Occipital lobe (tissue), 2 donors: ENCODE data around the gene PRR22. TPM values are rescaled to one million over a fixed set of nuclear protein-coding genes. Genes with fewer than 3 reads are reported as not detected.
A peak's percentile ranks its signal among the peaks of the same experiment; 100 is the strongest.
"Not testable (repeated sequence)": the region's sequence is repeated elsewhere in the genome, so short reads cannot be mapped to it uniquely, and the experiment has no call there.

Experiments used
- DNase-seq: peaks from one replicate; lab custom pipeline; 2025; lab: John Stamatoyannopoulos, UW
- total RNA-seq: library from RNA; depleted of rRNA; stranded (reverse); fragments of >200 nt; gene quantifications from one replicate; pipeline ENCODE4 v1.2.3, GENCODE V29; 2014

The PRR22 gene
- total RNA-seq, 1 donor from 2014 or later = 0.16 TPM

DNA sequence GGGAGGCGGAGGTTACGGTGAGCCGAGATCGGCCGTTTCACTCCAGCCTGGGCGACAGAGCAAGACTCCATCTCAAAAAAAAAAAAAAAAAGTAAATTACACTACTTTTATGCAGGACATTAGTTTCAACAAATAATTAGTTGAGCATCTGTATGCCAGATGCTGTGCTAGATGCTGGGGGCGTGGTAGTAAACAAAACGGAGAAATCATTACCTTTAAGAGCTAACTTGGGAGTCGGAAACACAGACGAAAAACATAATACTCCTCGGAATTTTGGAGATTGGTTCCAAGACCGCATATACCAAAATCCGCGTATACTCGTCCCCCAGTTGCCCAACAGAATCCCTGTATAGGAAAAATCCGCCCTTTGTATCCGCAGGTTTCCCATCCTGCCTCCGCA lies 7.7 kb upstream of the PRR22 start:
- DNase-seq = no peak

- peak; percentile 95 for DNase-seq
These were observed 6.3 kb upstream of the PRR22 start, which contains the start of gene DUS3L for GRCh38 chr19:5790559-5791520. Gene DUS3L (minus strand): TSS chr19:5791163. CDS start chr19:5791141, 22 bp downstream.

- DNase-seq = no peak
These were observed 5.5 kb upstream of the PRR22 start for GRCh38 chr19:5789886-5790558.

DNA sequence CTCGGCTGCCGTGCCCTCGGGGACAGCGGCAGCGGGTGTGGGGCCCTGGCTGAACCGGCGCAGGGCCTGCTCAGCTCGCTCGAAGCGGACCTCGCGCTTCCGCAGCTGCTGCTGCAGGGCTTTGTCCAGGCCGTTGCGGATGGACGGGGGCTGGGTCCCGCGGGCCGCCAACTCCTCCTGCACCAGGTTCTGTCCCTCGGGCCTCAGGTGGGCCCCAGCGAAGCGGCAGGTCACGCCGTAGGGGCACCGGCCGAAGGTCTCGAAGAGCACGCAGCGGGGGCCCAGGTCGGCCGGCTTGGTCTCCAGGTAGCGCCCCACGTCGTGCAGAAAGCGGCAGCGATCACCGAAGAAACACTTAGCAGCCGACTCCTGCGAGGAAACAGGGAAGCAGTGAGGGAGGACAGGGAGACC lies 4.8 kb upstream of the PRR22 start:
- no peak for DNase-seq

DNA sequence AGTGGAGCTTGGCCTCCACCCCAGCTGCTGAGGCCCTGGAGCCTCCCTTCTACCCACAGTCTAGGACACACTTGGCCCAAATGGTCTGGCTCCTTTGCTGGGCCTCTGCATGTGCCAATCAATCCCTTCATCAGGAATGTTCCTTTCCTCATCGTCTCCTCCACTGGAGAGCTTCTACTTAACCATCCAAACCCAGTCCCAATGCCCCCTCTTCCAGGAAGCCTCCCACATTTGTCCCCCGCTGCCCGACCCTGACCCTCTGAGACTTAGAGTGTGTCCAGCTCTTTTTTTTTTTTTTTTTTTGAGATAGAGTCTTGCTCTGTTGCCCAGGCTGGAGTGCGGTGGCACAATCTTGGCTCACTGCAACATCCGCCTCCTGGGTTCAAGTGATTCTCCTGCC lies 3.9 kb upstream of the PRR22 start:
- DNase-seq = no peak

DNA sequence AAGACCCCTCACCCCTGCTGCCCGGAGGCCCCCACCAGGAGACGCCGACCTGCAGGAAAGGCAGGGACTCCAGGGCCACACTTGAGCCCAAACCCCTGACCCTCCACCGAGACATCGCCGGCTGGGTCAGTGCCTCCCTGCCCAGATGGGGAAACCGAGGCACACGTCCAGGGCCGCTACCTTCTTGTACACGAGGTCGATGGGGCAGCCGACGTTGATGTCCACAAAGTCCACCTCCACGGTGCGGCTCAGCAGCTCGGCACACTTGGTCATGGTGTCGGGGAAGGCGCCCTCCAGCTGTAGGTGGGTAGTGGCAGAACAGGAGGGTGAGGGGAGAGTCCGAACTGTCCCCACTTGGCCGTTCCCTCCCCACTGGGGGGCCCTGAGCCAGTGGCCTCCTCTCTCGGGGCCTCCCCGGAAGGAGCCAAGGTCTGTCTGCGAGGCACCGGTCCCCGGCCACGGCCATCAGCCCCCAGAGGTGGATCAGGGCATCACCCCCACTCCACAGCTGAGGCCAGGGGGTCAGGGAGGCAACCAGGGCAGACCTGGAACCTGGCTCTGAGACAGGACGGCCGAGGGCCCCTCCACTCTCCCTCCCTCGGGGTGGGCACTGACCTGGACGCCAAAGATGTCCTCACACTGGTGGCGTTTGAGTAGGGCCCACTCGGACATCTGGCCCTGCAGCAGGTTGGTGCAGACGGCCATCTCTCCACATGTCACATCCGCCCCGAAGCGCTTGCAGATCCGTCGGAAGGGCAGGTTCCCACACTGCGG lies 3.0 kb upstream of the PRR22 start:
- no peak for DNase-seq

GRCh38 chr19:5786593-5787408 lies 2.3 kb upstream of the PRR22 start:
- no peak for DNase-seq

GRCh38 chr19:5785423-5785822 lies 877 bp upstream of the PRR22 start:
- DNase-seq = no peak

DNA sequence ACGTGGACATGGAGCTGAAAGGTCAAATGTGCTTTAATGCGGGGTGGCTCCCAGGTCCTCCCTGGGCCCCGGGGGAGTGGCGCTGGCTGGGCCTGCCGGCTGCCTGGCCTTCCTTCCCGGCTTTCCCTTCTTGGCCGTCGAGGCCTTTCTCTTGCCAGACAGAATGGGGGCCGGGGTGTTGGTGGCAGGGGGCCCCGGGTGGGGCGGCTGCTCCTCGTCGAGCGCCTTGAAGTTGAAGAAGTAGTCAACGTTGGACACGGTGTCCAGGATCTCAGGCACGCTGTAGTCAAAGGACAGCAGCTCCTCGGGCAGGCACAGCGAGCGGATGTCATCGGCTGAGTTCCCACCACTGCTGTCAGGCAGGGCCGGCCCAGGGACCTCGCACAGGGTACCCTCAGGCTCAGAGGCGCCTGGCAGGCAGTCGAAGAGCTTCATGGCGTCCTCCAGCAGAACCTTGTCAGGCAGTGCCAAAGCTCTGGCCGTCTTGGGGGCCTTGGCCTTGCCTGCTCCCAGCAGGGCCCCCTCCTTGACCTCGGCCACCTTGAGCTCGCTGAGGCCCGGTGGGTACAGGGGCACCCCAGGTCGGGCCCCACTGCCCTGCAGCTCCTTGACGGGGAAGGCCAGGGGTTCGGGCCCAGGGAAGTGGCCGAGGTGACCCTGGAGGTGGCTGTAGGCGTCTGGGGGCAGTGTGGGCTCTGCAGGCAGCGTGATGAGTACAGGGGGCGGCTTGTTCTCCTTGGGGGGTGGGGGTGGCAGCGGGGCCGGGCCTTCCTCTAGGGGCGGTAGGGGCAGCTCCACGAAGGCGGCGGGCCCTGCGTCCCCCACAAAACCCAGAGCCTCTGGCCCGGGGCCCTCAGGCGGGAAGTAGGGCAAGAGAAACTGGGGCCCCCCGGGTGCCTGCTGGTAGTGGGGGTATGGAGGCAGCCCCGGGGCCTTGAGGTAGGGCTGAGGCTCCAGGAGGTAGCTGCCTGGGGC lies 1.3 kb downstream of the PRR22 start:
- no peak for DNase-seq

DNA sequence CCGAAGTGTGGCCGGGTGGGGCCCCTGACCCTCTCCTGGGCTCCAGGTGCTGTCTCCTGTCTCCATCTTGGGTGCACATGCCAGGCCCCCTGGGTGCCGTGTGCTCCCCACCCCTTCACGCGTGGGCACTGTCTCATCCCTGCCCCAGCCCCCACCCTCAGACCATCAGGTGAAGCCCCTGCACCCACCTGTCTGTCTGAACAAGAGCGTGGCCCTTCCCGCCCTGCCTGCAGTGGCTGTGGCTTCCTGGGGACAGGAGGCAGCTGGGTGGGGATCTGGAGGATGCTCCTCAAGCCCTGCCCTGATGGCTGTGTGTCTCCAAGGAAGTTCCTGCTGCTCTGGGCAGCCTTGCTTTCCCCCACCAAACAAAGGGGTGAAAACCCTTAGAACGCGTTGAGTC lies 2.2 kb downstream of the PRR22 start:
- no peak for DNase-seq

DNA sequence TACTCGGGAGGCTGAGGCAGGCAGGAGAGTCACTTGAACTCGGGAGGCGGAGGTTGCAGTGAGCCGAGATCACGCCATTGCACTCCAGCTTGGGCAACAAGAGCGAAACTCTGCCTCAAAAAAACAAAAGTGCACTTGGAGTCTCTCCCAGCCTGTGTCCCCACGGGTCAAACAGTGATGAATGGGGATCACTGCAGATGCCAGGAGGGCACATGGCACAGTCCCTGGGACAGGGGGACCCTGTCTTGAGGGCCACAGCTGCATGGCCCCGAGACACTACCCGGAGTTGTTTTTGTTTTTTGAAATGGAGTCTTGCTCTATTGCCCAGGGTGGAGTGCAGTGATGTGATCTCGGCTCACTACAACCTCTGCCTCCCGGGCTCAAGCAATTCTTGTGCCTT lies 3.6 kb downstream of the PRR22 start:
- DNase-seq = not testable (repeated sequence)

DNA sequence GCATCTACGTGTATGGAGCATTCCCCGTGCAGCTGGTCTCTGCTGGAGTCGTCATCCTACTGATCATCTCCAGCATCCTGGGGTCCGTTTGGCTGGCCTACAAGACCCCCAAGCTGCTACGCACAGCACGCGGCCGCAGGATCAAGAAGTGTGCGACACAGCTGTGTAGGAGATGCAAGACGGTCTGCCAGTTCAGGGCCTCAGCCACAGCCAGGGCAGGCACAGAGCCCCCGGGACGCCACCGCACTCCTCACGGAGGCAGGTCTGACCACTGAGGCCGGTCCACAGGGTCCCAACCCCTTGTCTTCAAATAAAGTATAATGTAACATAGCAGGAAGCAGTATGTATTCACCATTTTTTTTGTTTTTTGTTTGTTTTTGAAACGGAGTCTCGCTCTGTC lies 6.1 kb downstream of the PRR22 start:
- no peak for DNase-seq

GRCh38 chr19:5775668-5776309 lies 8.8 kb downstream of the PRR22 start:
- DNase-seq = no peak

- DNase-seq = no peak
These were observed 9.6 kb downstream of the PRR22 start for GRCh38 chr19:5774921-5775320.

DNA sequence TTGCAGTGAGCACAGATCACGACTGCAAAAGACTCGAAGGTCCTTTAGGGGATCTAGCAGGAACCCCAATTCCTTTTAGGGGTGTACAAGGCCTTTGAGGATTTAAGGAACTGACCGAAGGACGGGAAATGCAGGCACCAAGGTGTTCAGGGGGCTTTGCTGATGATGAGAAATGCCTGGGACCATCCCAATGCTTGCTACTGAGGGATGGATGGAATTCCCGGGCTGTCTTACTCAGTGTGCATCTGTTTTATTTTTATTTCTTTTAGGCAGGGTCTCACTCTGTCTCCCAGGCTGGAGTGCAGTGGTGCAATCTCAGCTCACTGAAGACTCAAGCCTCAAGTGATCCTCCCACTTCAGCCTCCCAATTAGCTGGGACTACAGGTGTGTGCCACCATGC lies 11.3 kb downstream of the PRR22 start:
- DNase-seq = no peak

DNA sequence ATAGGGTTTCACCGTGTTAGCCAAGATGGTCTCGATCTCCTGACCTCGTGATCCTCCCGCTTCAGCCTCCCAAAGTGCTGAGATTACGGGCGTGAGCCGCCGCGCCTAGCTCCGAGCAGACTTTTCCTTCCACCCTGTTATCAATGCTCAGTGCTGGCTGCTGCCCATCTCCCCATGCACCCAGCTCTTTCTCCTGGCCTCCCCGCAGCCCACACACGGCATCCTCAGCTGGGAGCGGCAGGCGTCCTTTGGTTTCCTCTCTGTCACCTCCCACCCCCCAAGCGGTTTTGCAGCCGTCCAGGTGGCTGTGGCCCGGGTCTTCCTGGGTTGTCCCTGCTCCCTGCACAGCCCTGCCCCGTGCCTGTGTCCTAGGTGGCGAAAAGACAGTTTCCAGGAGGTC lies 12.1 kb downstream of the PRR22 start:
- no peak for DNase-seq

DNA sequence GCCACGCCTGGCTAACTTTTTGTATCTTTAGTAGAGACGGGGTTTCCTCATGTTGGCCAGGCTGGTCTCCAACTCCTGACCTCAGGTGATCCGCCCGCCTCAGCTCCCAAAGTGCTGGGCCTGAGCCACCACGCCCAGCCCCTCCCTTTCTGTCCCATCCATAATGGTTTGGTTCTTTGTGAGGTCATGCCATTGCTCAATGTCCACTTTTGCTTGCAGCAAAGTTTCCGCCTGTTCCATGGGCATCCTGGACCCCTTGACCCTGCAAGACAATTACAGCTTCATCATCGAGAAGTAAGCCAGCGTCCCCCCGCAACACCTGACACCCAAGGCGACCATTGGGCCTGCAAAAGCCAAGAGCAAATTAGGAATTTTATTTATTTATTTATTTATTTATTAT lies 16.6 kb downstream of the PRR22 start:
- DNase-seq = no peak

GRCh38 chr19:5765220-5765619 lies 19.3 kb downstream of the PRR22 start:
- no peak for DNase-seq

GRCh38 chr19:5762608-5763217 lies 21.8 kb downstream of the PRR22 start:
- no peak for DNase-seq
